GM18868 (cell line): ENCODE data around the gene EXOSC9.
"Not testable (repeated sequence)": the region's sequence is repeated elsewhere in the genome, so short reads cannot be mapped to it uniquely, and the experiment has no call there.

Source experiments
- ATAC-seq: cut with Tn5 transposase; IDR thresholded peaks from one replicate; pipeline ENCODE4 v1.9.1; 2021; ENCODE audit warnings: mild to moderate bottlenecking, moderate library complexity; ENCODE audit not compliant: unreplicated experiment

EXOSC9 gene

GRCh38 chr4:121800961-121801714 is at the start of gene EXOSC9:
TSS of gene EXOSC9 (plus strand) at chr4:121801323. CDS start at chr4:121801425, 102 bp downstream.
- peak; percentile 85 for ATAC-seq

GRCh38 chr4:121752142-121752541 is 49.0 kb upstream of the EXOSC9 start:
- not testable (repeated sequence) for ATAC-seq

GRCh38 chr4:121758925-121759568 is 42.1 kb upstream of the EXOSC9 start:
- no peak for ATAC-seq

- ATAC-seq = no peak
Observed at GRCh38 chr4:121760205-121760604, 40.9 kb upstream of the EXOSC9 start.

GRCh38 chr4:121764303-121764701 is 36.8 kb upstream of the EXOSC9 start:
- ATAC-seq = no peak

- no peak for ATAC-seq
Observed at GRCh38 chr4:121764702-121765367, 36.3 kb upstream of the EXOSC9 start, which contains the start of gene SMIM43. TSS of gene SMIM43 (minus strand) at chr4:121765164. CDS start at chr4:121765105, 59 bp downstream.

GRCh38 chr4:121765368-121765705 is 35.8 kb upstream of the EXOSC9 start:
- ATAC-seq = no peak

GRCh38 chr4:121765971-121766538 is 35.1 kb upstream of the EXOSC9 start:
- no peak for ATAC-seq

- no peak for ATAC-seq
Observed at GRCh38 chr4:121767166-121767565, 34.0 kb upstream of the EXOSC9 start.

- ATAC-seq = no peak
Observed at GRCh38 chr4:121769341-121769740, 31.8 kb upstream of the EXOSC9 start.

GRCh38 chr4:121771869-121772268 is 29.3 kb upstream of the EXOSC9 start:
- no peak for ATAC-seq

- no peak for ATAC-seq
Observed at GRCh38 chr4:121773883-121774282, 27.2 kb upstream of the EXOSC9 start.

- ATAC-seq = no peak
Observed at GRCh38 chr4:121776610-121777401, 24.3 kb upstream of the EXOSC9 start.

- peak; percentile 64 for ATAC-seq
Observed at GRCh38 chr4:121777625-121778024, 23.5 kb upstream of the EXOSC9 start.

GRCh38 chr4:121778991-121779628 is 22.0 kb upstream of the EXOSC9 start:
- ATAC-seq = no peak

GRCh38 chr4:121783210-121783609 is 17.9 kb upstream of the EXOSC9 start:
- ATAC-seq = no peak

GRCh38 chr4:121784401-121784800 is 16.7 kb upstream of the EXOSC9 start:
- no peak for ATAC-seq

- no peak for ATAC-seq
Observed at GRCh38 chr4:121784975-121785374, 16.1 kb upstream of the EXOSC9 start.

- no peak for ATAC-seq
Observed at GRCh38 chr4:121785479-121785878, 15.6 kb upstream of the EXOSC9 start.

GRCh38 chr4:121786221-121786620 is 14.9 kb upstream of the EXOSC9 start:
- ATAC-seq = no peak
